HCT116 (cell line): ENCODE measurements around the gene KLHL34. TPM values are rescaled to one million over a fixed set of nuclear protein-coding genes. Genes with fewer than 3 reads are reported as not detected.

Experiments used
- ATAC-seq: fragments of 200-7000 bp; cut with Tn5 transposase; 2 replicates; pipeline ENCODE4 v1.9.1; 2020; ENCODE audit warnings: mild to moderate bottlenecking, moderate library complexity
- BruUV-seq: library from RNA; stranded (reverse); fragments of 400-500 nt; replicated peaks from 2 replicates; lab custom pipeline; 2021; lab: Mats Ljungman, UMichigan
- CTCF ChIA-PET: fragments of 300-600 bp; sonication (Branson Sonifier 250); formaldehyde crosslinking; loops from one replicate; lab custom pipeline; 2021; ENCODE audit warnings: antibody characterized with exemption; lab: Charles Lee
- POLR2A ChIA-PET: fragments of 300-600, 350-600 bp; sonication (Branson Sonifier 250); formaldehyde crosslinking; loops from one replicate; lab custom pipeline; 2021; ENCODE audit warnings: antibody characterized with exemption; lab: Charles Lee
- RAD21 ChIA-PET, 2 experiments: fragments of 300-600 bp; sonication (Branson Sonifier 250); formaldehyde crosslinking; loops; one replicate each; lab custom pipeline; 2023; ENCODE audit warnings: low total read pairs in 2 of 2; ENCODE audit not compliant: uncharacterized antibody in 2 of 2, unreplicated experiment in 2 of 2, low non-redundant PET in 1 of 2; lab: Charles Lee
- DNase-seq: peaks from one replicate; pipeline ENCODE4 v3.0.0-alpha.2; 2010; ENCODE audit warnings: low read depth, low spot score
- H2AFZ ChIP-seq: fragments of 200-600 bp; shearing (Covaris generic), sonication (generic); 2 replicates; pipeline ENCODE4 v1.6.1; 2017; ENCODE audit warnings: low read depth, mixed run types, mixed read lengths, antibody characterized with exemption, low read length; ENCODE audit not compliant: poor library complexity, severe bottlenecking
- H3K27ac ChIP-seq: 2 replicates; pipeline ENCODE4 v1.5.1; 2012; ENCODE audit warnings: low read depth, low read length
- H3K27me3 ChIP-seq: fragments of 200-600 bp; sonication (generic); 2 replicates; pipeline ENCODE4 v1.6.1; 2016; ENCODE audit warnings: mixed run types, low read length, mixed read lengths; ENCODE audit not compliant: insufficient read depth
- H3K36me3 ChIP-seq, 2 experiments: fragments of 200-500 bp in 1 of 2; fragments of 200-600 bp in 1 of 2; sonication (Bioruptor generic) in 1 of 2; sonication (generic) in 1 of 2; 2 replicates each; pipeline versions ENCODE4 v1.5.1 to v1.6.1; 2014 to 2016; ENCODE audit warnings: low read length in 2 of 2, inconsistent platforms in 1 of 2, mixed read lengths in 1 of 2, mixed run types in 1 of 2; ENCODE audit not compliant: insufficient read depth in 2 of 2, control insufficient read depth in 1 of 2
- H3K4me1 ChIP-seq, 2 experiments: fragments of 200-600 bp in 1 of 2; sonication (generic) in 1 of 2; 2 replicates each; pipeline versions ENCODE4 v1.5.1 to v1.6.1; 2012 to 2017; ENCODE audit warnings: low read length in 2 of 2, inconsistent platforms in 1 of 2, mild to moderate bottlenecking in 1 of 2, mixed read lengths in 1 of 2, mixed run types in 1 of 2, moderate library complexity in 1 of 2; ENCODE audit not compliant: insufficient read depth in 2 of 2, control insufficient read depth in 1 of 2
- H3K4me2 ChIP-seq: fragments of 200-600 bp; sonication (generic); 2 replicates; pipeline ENCODE4 v1.6.1; 2017; ENCODE audit warnings: mixed run types, low read length, mixed read lengths
- H3K4me3 ChIP-seq, 2 experiments: fragments of 200-600 bp in 1 of 2; sonication (generic) in 1 of 2; replicated peaks in 1 of 2; 2 replicates each; pipeline ENCODE4 v1.5.1; 2011 to 2016; ENCODE audit warnings: low read length in 2 of 2, control low read depth in 1 of 2, low read depth in 1 of 2, mild to moderate bottlenecking in 1 of 2, mixed read lengths in 1 of 2, mixed run types in 1 of 2
- H3K79me2 ChIP-seq: fragments of 200-600 bp; sonication (generic); 2 replicates; pipeline ENCODE4 v1.6.1; 2017; ENCODE audit warnings: mild to moderate bottlenecking, mixed run types, low read length, moderate library complexity, mixed read lengths; ENCODE audit not compliant: insufficient read depth
- H3K9ac ChIP-seq: fragments of 200-600 bp; sonication (generic); 2 replicates; pipeline ENCODE4 v1.6.1; 2016; ENCODE audit warnings: low read length, mixed read lengths
- H3K9me2 ChIP-seq: fragments of 200-600 bp; sonication (generic), shearing (Covaris generic); 2 replicates; pipeline ENCODE4 v1.6.1; 2017; ENCODE audit warnings: mixed run types, mild to moderate bottlenecking, moderate library complexity; ENCODE audit not compliant: insufficient read depth
- H3K9me3 ChIP-seq, 2 experiments: fragments of 200-500 bp in 1 of 2; fragments of 200-600 bp in 1 of 2; sonication (Bioruptor generic) in 1 of 2; sonication (generic) in 1 of 2; 2 replicates each; pipeline ENCODE4 v1.6.1; 2014 to 2017; ENCODE audit warnings: low read length in 2 of 2, mixed read lengths in 2 of 2, inconsistent platforms in 1 of 2, low read depth in 1 of 2, mild to moderate bottlenecking in 1 of 2, mixed run types in 1 of 2, moderate library complexity in 1 of 2; ENCODE audit not compliant: control insufficient read depth in 1 of 2, insufficient read depth in 1 of 2
- H4K20me1 ChIP-seq: fragments of 200-600 bp; sonication (generic), shearing (Covaris generic); 2 replicates; pipeline ENCODE4 v1.6.1; 2017; ENCODE audit warnings: mixed run types, mild to moderate bottlenecking, moderate library complexity; ENCODE audit not compliant: insufficient read depth
- CBX3 ChIP-seq: IDR thresholded peaks from 2 replicates; pipeline ENCODE4 v1.6.1; 2012; ENCODE audit warnings: low read depth
- CEBPB ChIP-seq: IDR thresholded peaks from 2 replicates; pipeline ENCODE4 v1.6.1; 2012; ENCODE audit warnings: low read depth
- CTCF ChIP-seq, 3 experiments: fragments of 200-600 bp in 1 of 3; sonication (generic) in 1 of 3; IDR thresholded peaks in 2 of 3; conservative IDR thresholded peaks in 1 of 3; 2 replicates each; pipeline ENCODE4 v1.5.1; 2012 to 2017; ENCODE audit warnings: low read depth in 2 of 3, low read length in 2 of 3, antibody characterized with exemption in 1 of 3, borderline replicate concordance in 1 of 3, control low read depth in 1 of 3, mild to moderate bottlenecking in 1 of 3, mixed read lengths in 1 of 3, mixed run types in 1 of 3, moderate library complexity in 1 of 3; ENCODE audit not compliant: insufficient read depth in 1 of 3
- EGR1 ChIP-seq: IDR thresholded peaks from 2 replicates; pipeline ENCODE4 v1.6.1; 2012; ENCODE audit warnings: low read depth
- FOSL1 ChIP-seq: IDR thresholded peaks from 2 replicates; pipeline ENCODE4 v1.6.1; 2012; ENCODE audit warnings: low read depth
- JUND ChIP-seq: IDR thresholded peaks from 2 replicates; pipeline ENCODE4 v1.6.1; 2012
- POLR2A ChIP-seq: IDR thresholded peaks from 2 replicates; pipeline ENCODE4 v1.7.0; 2011; ENCODE audit warnings: borderline replicate concordance; ENCODE audit not compliant: insufficient read depth, insufficient read length; ENCODE audit errors: extremely low read depth
- POLR2AphosphoS5 ChIP-seq: IDR thresholded peaks from 2 replicates; pipeline ENCODE4 v1.6.1; 2011; ENCODE audit warnings: mild to moderate bottlenecking, low read depth, low read length, moderate library complexity
- RAD21 ChIP-seq: IDR thresholded peaks from 2 replicates; pipeline ENCODE4 v1.6.1; 2012; ENCODE audit warnings: low read depth, mild to moderate bottlenecking
- SIN3A ChIP-seq: IDR thresholded peaks from 2 replicates; pipeline ENCODE4 v1.6.1; 2012; ENCODE audit warnings: low read depth
- SP1 ChIP-seq: IDR thresholded peaks from 2 replicates; pipeline ENCODE4 v1.6.1; 2012; ENCODE audit warnings: low read depth
- ZNF274 ChIP-seq: fragments of 200-500 bp; sonication (Bioruptor generic); IDR thresholded peaks from 2 replicates; pipeline ENCODE4 v1.6.1; 2014; ENCODE audit warnings: mild to moderate bottlenecking, low read depth, low read length, inconsistent platforms
- intact Hi-C: fragments of 100-400 bp; cut with micrococcal nuclease; formaldehyde crosslinking; loops from 2 replicates; pipeline ENCODE4 v1.10.0; 2022
- total RNA-seq: library from RNA; stranded (reverse); gene quantifications from one replicate; pipeline ENCODE4 v1.2.1, GENCODE V29; 2021; ENCODE audit not compliant: unreplicated experiment
- TF ChIP-seq, protein P1 (sequence below): IDR thresholded peaks from 2 replicates; pipeline ENCODE4 v1.6.1; 2012
- TF ChIP-seq, protein P2 (sequence below): IDR thresholded peaks from 2 replicates; pipeline ENCODE4 v1.6.1; 2011; ENCODE audit warnings: mild to moderate bottlenecking, low read length, moderate library complexity; ENCODE audit not compliant: insufficient replicate concordance; ENCODE audit errors: extremely low read depth

KLHL34 gene
- total RNA-seq, 1 experiment from 2014 or later = not detected

GRCh38 chrX:21616386-21616785, 41.7 kb downstream of the KLHL34 start:
- no TSS peak for BruUV-seq
- RAD21 ChIA-PET = no interaction called here

More at GRCh38 chrX:21616386-21616785, 41.7 kb downstream of the KLHL34 start:
- TF ChIP-seq, protein P1, sequence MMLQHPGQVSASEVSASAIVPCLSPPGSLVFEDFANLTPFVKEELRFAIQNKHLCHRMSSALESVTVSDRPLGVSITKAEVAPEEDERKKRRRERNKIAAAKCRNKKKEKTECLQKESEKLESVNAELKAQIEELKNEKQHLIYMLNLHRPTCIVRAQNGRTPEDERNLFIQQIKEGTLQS = no peak
- TF ChIP-seq CBX3 = no peak
- TF ChIP-seq, protein P2, sequence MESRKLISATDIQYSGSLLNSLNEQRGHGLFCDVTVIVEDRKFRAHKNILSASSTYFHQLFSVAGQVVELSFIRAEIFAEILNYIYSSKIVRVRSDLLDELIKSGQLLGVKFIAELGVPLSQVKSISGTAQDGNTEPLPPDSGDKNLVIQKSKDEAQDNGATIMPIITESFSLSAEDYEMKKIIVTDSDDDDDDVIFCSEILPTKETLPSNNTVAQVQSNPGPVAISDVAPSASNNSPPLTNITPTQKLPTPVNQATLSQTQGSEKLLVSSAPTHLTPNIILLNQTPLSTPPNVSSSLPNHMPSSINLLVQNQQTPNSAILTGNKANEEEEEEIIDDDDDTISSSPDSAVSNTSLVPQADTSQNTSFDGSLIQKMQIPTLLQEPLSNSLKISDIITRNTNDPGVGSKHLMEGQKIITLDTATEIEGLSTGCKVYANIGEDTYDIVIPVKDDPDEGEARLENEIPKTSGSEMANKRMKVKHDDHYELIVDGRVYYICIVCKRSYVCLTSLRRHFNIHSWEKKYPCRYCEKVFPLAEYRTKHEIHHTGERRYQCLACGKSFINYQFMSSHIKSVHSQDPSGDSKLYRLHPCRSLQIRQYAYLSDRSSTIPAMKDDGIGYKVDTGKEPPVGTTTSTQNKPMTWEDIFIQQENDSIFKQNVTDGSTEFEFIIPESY = no peak
- TF ChIP-seq CEBPB = no peak
- TF ChIP-seq FOSL1 = no peak
- TF ChIP-seq EGR1 = no peak
- no peak for TF ChIP-seq ZNF274
- TF ChIP-seq RAD21 = no peak
- no peak for TF ChIP-seq CTCF (IDR thresholded peaks at IDR 0.05 in 2 of 3, conservative IDR thresholded peaks at IDR 0.05 in 1 of 3; ENCODE audit: borderline replicate concordance in 1 of 3, insufficient read depth in 1 of 3, low read depth in 2 of 3, low read length in 2 of 3)
- TF ChIP-seq JUND = no peak
- no peak for TF ChIP-seq POLR2AphosphoS5
- no peak for TF ChIP-seq SIN3A
- TF ChIP-seq POLR2A = no peak
- no peak for TF ChIP-seq SP1
- TF ChIP-seq, all 23 proteins: peak for 0
- H3K9me3 ChIP-seq = no peaks in the 10 kb centered on the region
- no peaks in the 10 kb centered on the region for H3K9me2 ChIP-seq
- no peak overlapping the region for H3K4me3 ChIP-seq
- ATAC-seq = no peak
- no peak for DNase-seq
- no peaks in the 10 kb centered on the region for H3K79me2 ChIP-seq
- no peaks in the 10 kb centered on the region for H3K4me1 ChIP-seq
- no peak overlapping the region for H2AFZ ChIP-seq
- intact Hi-C loops = no loop called here
- H3K36me3 ChIP-seq = no peaks in the 10 kb centered on the region
- no peaks in the 10 kb centered on the region for H4K20me1 ChIP-seq
- ChIA-PET CTCF (no interaction called here), POLR2A (no interaction called here)
- H3K4me2 ChIP-seq = no peak overlapping the region
- no peaks in the 10 kb centered on the region for H3K27me3 ChIP-seq
- H3K27ac ChIP-seq = no peak overlapping the region
- no peak overlapping the region for H3K9ac ChIP-seq
